ENCODE results near the gene MRPL27.

Gene MRPL27

DNA sequence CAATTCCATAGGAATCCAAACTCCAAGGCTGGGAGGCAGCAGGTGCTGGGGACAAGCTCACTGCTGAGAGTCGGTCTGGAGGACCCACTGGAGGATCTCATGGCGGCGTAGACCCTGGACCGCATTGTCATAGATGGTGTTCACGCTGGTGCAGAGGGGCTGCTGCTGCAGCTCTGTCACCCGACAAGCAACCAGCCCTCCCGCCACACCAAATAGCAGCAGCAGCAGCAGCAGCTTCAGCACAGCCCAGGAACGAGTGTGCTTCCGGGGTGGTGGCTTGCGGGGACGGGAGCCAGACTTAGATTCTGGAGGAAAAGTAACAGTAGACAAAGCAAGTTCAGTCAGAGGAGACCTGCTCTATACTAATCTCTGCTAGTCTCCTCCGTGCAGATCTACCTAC is 9.9 kb upstream of the MRPL27 start:
- DNase-seq = no peak

- DNase-seq = no peak
Measured at GRCh38 chr17:50381920-50382319, 8.9 kb upstream of the MRPL27 start.

- DNase-seq = no peak
Measured at GRCh38 chr17:50381260-50381815, 8.4 kb upstream of the MRPL27 start.

GRCh38 chr17:50380369-50381259 is 7.6 kb upstream of the MRPL27 start:
- DNase-seq = no peak

GRCh38 chr17:50379351-50380132 is 6.6 kb upstream of the MRPL27 start:
- no peak for DNase-seq

DNA sequence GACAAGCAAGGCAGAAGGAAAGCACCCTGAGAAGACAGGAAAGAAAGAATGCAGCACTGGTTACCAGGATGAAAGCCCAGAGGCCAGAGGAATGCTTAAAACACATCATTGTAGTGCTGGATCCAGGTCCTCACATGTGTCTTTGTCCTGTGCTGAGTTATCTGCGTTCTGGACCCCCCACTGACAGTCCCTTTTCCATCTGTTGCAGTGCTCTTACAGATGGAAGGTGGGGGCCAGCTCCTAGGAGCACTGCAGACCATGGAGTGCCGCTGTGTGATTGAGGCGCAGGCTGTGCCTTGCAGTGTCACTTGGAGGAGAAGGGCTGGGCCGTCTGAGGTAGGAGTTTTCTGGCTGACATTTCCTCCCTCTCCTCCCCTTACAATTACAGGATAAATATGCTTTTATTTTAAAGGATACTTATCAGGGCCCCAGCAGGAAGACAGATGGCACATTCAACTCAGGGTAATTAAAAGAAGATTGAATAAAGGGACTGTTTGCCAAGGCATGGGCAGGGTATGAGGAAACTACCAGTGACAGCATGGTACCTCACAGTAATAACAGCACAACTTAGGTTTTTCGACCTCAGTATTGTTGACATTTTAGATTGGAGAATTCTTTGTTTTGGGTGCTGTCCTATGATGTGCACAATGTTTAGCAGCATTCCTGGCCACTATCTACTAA is 3.0 kb upstream of the MRPL27 start:
- no peak for DNase-seq

- DNase-seq = no peak
Measured at GRCh38 chr17:50373705-50374104, 721 bp upstream of the MRPL27 start.

GRCh38 chr17:50372222-50372757 is 694 bp downstream of the MRPL27 start:
- no peak for DNase-seq

- DNase-seq = no peak
Measured at GRCh38 chr17:50371526-50371925, 1.5 kb downstream of the MRPL27 start.

GRCh38 chr17:50370052-50370451 is 2.9 kb downstream of the MRPL27 start:
- DNase-seq = no peak

- no peak for DNase-seq
Measured at GRCh38 chr17:50367401-50367800, 5.6 kb downstream of the MRPL27 start.

DNA sequence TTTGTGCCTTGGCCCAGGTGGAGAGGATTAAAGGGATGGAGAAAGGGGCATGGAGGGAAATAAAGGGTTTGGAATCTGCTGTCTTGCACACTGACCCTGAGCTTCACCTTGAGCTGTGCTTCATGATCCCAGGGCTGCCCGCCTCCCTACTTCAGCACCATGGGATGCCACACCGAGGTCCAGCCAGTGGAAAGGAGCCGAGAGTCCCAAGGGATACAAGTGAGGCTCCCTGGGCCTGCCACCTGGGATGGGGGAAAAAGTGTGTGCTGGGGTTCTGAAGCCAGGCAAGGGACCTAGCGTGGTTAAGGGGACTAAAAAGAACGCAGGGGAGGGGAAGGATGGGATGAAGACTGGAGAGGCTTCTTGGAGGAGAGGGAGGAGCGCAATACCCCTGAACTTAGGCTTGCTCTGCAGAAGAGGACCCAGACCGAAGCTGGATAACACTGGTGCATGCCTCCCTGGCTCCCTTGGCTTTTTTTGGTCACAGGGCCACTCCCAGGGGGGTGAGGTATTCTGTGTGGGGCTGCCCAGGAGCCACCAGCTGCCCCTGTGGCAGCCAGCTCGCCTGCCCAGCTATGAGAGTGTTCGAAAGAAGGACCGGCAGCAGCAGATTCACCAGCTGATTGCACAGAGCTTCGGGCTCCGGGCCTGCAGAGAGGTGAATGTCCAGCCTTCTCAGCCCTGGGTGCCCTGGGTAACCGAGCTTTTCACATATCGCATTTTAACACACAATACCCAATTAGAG is 7.2 kb downstream of the MRPL27 start:
- no peak for DNase-seq

DNA sequence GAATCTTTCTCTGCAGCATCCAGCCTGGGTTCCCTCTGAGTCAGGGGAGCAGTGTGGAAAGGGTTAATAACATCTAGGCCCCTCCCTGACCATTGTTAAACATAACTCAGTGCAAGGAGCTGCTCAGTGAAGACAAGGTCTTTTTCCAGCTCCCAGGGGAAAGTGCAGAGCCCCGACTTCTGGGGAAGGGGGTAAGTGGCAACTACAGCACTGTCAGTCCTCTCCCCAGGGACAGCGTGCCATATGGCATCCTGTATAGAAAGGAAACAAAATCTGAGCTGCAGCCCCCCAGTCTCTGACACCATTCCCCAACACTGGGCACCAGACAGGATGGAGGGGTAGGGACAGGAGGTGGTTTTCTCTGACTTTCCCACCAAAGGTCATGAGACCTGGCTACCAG is 7.8 kb downstream of the MRPL27 start:
- DNase-seq = no peak

DNA sequence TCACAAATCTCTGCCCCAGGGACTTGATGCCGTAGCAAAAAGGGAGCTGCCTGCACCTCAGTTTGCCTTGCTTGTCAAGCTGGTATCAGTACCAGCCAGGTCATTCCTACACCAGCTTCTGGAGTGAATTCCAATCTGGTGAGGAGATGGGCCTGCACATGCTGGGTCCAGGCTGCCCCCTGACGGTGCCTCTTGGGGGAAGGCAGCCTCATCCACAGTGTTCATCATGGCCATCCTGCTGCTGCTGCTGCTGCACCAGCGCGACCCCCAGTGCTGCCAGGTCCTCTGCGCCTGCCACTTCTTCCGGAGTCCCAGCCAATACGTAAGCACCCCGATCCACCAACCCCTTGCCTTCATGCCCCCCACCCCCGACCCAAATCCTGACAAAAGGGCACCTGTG is 8.3 kb downstream of the MRPL27 start:
- DNase-seq = no peak

- DNase-seq = no peak
Measured at GRCh38 chr17:50364061-50364458, 8.9 kb downstream of the MRPL27 start.

DNA sequence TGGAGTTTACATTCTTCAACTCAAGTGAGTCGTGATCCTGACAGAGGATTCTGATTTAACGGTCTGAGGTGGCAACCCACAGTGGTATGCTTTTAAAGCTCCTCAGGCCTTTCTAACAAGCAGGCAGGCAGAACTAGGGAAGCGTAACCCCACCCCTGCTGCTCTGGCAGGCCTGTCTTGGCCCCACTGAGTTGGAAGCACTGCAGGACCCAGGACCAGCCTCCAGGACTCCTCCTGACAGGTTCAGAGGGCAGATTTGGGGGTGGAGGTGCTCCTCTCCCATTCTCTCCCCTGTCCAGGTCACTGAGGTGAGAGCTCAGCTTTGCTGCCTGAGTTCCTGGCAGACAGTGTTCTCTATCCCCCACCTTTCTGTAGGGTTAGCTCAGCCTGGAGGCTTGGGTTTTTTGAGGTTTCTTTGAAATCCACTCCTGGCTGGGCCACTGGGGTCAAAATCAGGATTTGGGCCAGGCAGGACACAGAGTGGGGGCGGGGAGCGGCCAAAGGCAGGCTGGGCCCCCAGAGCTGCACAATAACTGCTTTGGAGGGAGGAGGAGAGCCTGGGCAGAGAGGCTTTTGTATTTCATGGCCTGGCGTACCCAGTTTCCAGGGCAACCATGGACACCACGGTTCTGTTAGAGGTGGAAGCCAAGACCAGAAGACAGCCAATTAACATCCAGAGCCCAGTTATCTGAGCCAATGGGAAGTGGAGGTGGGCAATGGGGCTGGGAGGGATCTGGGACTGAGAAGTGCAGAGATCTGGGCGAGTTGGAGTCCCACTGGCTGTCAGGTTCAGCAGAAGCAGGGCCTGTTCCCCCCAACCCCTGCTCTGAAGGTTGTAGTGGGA is 9.5 kb downstream of the MRPL27 start:
- DNase-seq = no peak

GRCh38 chr17:50362661-50363060 is 10.3 kb downstream of the MRPL27 start:
- DNase-seq = no peak

GRCh38 chr17:50361561-50362480 is 11.2 kb downstream of the MRPL27 start:
- DNase-seq = peak; percentile 34

- no peak for DNase-seq
Measured at GRCh38 chr17:50360486-50361115, 12.4 kb downstream of the MRPL27 start.

All from GF-D8 (cell line).